NK-92 (cell line): ENCODE data around the gene MYLK4.
"Not testable (repeated sequence)": the region's sequence is repeated elsewhere in the genome, so short reads cannot be mapped to it uniquely, and the experiment has no call there.

ENCODE experiments used
- DNase-seq: peaks from one replicate; lab custom pipeline; 2025; ENCODE audit not compliant: unreplicated experiment; lab: John Stamatoyannopoulos, UW

Gene MYLK4

DNA sequence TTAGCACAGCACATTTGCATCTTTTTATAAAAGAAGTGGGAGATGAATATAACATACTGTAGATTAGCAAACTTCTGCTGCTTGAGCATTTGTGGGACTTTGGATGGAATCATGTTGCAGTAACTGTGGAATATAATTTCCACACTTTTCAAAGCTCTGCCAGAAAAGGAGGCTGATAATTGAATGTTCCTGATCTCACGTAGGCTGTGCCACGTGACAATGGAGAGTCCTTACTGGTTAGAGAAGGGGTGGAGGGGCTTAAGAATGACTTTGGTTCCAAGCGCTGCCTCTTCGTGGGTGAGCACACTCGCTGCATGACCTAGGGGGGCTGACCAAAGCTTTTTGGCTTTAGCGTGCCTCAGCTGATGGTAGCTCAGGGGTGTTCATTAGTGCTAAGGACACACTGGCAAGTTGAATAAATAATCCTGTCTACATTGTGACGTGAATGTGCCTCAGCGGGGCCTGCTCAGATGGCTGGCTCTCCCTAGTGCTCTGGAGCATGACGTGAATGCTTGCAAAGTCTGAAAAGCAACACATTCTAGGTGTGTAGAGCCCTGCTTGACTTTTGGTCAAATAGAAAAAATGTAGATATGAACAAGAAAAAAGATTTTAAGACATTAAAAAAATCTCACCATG lies 29.5 kb upstream of the MYLK4 start:
- no peak for DNase-seq

- no peak for DNase-seq
Measured at GRCh38 chr6:2777249-2777648, 26.5 kb upstream of the MYLK4 start.

GRCh38 chr6:2775003-2775402 lies 24.3 kb upstream of the MYLK4 start:
- DNase-seq: no peak

DNA sequence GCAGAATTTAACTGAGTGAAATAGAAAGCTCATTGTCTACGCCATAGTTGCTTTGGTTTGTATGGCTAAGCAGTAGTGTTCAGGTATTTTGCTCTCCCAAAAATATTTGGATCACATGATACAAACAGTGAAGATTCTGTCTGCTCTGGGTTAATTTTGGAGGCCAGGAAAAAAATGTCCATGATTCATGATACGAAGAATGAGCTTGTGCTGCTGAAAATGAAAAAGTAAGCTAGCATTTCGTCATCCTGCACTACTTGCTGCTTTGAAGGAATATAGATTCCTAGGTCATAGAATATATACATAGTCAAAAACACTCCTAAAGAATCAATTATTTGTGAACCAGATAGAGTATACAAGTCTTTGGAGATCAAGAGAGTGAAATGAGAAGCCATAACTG lies 22.7 kb upstream of the MYLK4 start:
- DNase-seq: no peak

- DNase-seq: no peak
Measured at GRCh38 chr6:2772840-2773239, 22.1 kb upstream of the MYLK4 start.

DNA sequence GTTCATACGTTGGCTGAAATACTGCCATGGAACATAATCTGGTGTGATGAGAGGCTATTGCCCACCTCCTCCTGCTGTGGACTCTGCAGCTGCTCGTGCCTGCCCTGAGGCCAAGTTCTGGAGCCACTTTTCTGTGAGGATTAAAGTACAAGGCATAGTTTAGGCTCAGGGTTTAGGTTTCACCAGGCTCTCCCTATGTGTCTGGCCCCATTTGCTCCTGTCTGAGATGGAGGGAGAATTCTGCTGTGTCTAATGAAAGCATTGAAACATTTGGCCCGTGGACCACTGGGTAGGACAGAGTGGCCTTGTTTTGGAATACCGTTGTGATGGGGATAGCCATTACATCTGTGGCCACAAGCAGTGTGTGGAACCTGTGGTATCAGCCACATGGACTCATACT lies 20.4 kb upstream of the MYLK4 start:
- DNase-seq: no peak

DNA sequence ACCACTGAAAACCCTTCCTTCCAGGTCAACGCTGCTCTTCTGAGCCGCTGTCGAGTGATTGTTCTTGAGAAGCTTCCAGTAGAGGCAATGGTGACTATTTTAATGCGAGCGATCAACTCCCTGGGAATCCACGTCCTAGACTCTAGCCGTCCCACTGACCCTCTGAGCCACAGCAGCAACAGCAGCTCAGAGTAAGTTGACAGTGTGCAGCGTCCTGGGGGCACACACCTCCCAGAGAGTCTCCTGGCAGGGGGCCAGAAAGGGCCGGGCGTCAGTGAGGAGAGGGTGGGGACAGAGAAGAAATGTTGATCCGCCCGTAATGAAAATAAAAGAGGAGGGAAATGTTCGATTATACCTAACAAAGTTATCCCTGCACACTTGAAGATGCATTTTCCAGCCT lies 19.4 kb upstream of the MYLK4 start:
- DNase-seq: no peak

DNA sequence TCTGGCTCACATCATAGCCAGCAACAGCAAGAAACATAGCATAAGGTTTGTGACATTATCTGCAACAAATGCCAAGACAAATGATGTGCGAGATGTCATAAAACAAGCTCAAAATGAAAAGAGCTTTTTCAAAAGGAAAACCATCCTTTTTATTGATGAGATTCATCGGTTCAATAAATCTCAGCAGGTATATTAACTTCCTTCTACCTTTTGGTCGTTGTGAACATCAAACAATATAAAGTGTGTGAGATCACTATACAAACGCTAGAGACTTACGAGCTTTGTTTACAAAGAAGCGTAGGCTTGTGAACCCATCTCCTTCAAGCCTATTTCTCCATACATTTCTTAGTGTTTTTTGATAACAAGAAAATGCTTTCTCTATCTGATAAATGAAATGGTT lies 18.0 kb upstream of the MYLK4 start:
- no peak for DNase-seq

DNA sequence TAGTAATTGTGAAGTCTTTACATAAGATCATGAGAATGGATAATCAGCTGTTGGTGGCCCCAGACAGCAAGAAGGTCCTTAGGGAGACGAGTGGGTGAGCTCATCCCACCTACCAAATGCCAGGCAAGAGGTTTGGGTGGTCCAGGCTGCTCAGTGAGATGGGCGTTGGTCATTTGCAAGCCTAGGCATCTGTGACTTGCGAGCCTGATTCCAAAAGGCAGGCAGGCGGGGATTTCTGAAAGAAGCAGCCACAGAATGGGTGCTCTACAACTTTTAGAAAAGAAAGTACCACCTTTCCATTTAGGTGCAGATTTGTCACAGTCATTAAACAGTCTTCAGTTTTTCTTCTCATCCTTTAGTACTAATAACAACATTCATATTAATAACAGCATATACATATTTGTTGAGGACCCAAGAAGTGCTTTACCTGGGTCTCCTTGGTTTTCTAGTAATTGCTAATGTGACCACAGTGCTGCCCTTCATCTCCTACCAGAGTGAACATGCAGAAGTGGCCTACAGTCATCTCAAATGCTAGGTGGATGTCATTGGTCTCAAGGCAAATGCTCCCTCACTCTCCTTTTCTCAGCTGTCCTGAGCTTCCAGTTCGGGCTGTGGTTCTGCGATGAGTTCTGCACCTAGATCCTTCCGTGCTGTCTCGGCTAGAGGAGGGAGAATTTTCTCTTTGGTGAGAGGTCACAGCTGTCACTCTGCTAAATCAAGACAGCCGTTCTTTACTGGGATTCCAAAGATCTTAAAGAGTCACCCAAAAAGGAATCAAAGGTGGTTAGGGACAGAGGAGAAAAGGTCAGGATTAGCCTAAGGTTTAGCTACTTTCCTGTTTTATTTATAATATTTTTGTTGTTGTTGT lies 17.2 kb upstream of the MYLK4 start:
- no peak for DNase-seq

GRCh38 chr6:2766767-2767656 lies 16.3 kb upstream of the MYLK4 start:
- no peak for DNase-seq

GRCh38 chr6:2765896-2766766 lies 15.4 kb upstream of the MYLK4 start:
- DNase-seq: no peak

- peak; percentile 77 for DNase-seq
Measured at GRCh38 chr6:2765166-2765895, 14.6 kb upstream of the MYLK4 start, which contains the start of gene WRNIP1. Gene WRNIP1 (plus strand): TSS chr6:2765393. CDS start chr6:2765623, 230 bp downstream.

DNA sequence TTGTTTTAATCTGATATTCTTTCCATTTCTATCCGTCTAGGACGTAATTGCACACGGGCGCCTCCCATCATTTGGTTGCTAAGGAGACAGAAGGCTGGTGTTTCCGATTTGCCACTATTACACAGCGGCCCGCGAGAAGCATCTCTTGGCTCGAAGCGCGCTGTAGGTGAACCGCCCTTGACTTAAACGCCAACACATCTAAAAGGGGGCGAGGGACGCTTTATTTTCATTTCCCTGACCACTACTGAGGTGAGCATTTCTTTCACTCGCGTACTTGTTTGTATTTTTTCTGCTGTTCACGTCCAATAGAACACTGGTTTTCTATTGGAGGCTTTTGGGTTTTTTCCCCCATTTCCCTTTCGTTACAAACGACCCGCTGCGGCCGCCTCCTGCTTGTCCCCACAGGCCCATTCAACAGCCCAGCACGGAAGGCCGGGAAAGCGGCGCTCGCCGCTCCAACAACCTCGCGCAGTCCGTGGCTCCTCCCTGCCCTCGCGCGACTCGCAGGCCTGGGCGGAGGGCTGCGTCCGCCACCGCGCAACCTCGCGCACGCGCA lies 14.0 kb upstream of the MYLK4 start:
- no peak for DNase-seq

- no peak for DNase-seq
Measured at GRCh38 chr6:2763876-2764540, 13.3 kb upstream of the MYLK4 start.

DNA sequence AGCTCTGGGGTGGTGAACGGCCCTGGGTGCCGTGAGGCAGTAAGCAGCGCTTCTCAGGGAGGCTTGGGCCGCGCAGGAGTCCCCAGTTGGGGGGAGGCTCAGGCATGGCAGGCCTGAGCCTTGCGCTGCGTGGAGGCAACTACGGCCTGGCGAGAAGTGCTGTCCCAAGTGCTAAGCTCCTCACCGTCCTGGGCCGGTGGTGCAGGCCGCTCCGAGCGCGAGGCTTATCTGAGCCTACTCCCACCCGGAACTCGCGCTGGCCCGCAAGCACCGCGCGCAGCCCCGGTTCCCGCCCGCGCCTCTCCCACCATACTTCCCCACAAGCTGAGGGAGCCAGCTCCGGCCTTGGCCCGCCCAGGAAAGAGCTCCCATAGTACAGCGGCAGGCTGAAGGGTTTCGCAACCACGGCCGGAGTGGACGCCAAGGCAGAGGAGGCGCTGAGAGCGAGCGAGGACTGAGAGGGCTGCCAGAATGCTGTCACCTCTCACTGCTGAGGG lies 12.7 kb upstream of the MYLK4 start:
- DNase-seq: no peak

DNA sequence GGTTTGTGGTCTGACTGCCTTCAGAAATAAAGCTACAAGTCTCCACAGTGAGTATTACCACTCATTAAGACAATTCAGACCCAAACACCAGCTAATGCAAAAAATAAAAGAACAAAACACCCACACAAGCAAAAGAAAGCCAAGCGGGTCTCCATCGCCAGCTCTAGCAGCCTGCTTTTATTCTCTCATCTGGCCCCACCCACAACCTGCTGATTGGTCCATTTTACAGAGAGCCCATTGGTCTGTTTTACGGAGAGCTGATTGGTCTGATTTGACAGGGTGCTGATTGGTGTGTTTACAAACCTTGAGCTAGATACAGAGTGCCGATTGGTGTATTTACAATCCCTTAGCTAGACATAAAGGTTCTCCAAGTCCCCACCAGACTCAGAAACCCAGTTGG lies 12.1 kb upstream of the MYLK4 start:
- not testable (repeated sequence) for DNase-seq

DNA sequence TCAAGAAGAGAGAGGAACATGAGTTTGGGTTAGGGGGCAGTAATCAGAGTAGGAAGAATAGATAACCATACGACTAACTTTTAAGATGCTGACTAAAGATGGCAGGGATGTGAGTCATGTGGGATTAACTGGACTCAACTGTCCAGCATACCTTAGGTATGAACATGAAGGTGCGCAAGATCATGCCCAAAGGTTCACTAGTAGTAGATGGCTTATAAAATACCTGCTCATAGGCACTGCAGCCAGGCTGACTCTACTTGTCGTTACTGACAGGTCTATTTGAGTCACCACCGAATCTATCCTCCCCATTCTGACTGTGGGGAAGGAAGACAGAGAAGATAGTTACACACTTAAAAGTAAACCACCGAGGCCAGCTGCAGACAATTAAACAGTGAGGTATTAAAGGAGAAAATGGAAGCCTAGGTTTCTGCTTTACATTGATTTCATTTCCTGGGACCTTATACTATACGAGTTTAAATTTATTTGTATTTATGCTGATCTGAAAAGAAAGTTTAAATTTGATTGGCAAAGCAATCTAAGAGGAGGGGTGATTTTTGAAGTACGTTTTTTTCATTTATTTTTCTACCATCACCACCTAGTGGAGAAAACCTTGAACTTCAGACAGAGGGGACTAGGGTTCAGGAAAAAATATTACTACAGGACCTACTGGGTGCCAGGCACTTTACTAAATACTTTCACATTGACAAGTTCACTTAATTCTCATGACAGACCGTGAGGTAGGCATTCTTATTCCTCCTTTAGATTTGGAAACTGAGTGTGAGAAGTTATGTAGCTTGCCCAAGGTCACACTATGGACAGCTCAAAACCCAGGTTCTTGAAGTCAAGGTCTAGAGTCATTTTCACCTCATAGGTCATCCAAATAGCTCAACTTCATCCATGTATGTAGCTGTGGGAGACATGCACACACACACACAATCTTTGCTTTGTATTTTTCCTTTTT lies 10.4 kb upstream of the MYLK4 start:
- no peak for DNase-seq

DNA sequence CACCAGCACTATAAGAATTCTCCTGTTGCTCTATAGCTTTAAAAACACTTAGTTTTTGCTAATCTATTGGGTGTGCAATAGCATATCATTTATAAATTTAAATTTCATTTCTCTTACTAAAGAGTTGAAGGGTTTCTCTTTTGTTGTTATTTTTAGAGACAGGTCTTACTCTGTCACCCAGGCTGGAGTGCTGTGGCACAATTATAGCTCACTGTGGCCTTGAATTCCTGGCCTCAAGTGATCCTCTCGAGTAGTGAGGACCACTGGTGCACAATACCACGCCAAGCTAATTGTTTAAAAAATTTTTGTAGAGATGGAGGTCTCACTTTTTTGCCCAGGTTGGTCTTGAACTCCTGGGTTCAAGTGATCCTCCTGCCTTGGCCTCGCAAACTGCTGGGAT lies 8.3 kb upstream of the MYLK4 start:
- DNase-seq: no peak
